GM21447 (cell line): ENCODE measurements around the gene RNPC3.
"Not testable (repeated sequence)": the region's sequence is repeated elsewhere in the genome, so short reads cannot be mapped to it uniquely, and the experiment has no call there.

Source experiments
- ATAC-seq: cut with Tn5 transposase; IDR thresholded peaks from one replicate; pipeline ENCODE4 v1.9.1; 2021; ENCODE audit not compliant: unreplicated experiment

Gene RNPC3

GRCh38 chr1:103547840-103548239, 22.3 kb downstream of the RNPC3 start:
- ATAC-seq = no peak

GRCh38 chr1:103560427-103560826, 34.9 kb downstream of the RNPC3 start:
- ATAC-seq = no peak

- not testable (repeated sequence) for ATAC-seq
Observed at GRCh38 chr1:103561124-103561523, 35.6 kb downstream of the RNPC3 start.

- peak; percentile 90 for ATAC-seq
Observed at GRCh38 chr1:103561643-103562395, 36.3 kb downstream of the RNPC3 start.

- no peak for ATAC-seq
Observed at GRCh38 chr1:103563056-103563455, 37.6 kb downstream of the RNPC3 start.

GRCh38 chr1:103569493-103569892, 44.0 kb downstream of the RNPC3 start:
- ATAC-seq = no peak

GRCh38 chr1:103571289-103571688, 45.8 kb downstream of the RNPC3 start, which contains the start of gene AMY2B:
TSS of gene AMY2B (plus strand) at chr1:103571589. CDS start at chr1:103571603, 14 bp downstream.
- ATAC-seq = not testable (repeated sequence)

GRCh38 chr1:103576065-103576464, 50.6 kb downstream of the RNPC3 start:
- ATAC-seq = no peak

GRCh38 chr1:103576784-103577183, 51.3 kb downstream of the RNPC3 start:
- not testable (repeated sequence) for ATAC-seq

GRCh38 chr1:103582464-103582863, 57.0 kb downstream of the RNPC3 start:
- ATAC-seq = no peak

- no peak for ATAC-seq
Observed at GRCh38 chr1:103583887-103584286, 58.4 kb downstream of the RNPC3 start.

- ATAC-seq = no peak
Observed at GRCh38 chr1:103584537-103584936, 59.0 kb downstream of the RNPC3 start.

- not testable (repeated sequence) for ATAC-seq
Observed at GRCh38 chr1:103602740-103603139, 77.2 kb downstream of the RNPC3 start.
